GM12878 (cell line): ENCODE results near the gene SEBOX. TPM values are rescaled to one million over a fixed set of nuclear protein-coding genes. Genes with fewer than 3 reads are reported as not detected.
A peak's percentile ranks its signal among the peaks of the same experiment; 100 is the strongest.

Experiments
- CEBPB ChIP-seq, 2 experiments: fragments of 150-350 bp in 1 of 2; IDR thresholded peaks; 2 replicates each; pipeline ENCODE4 v1.6.1; 2012 to 2014; ENCODE audit warnings: low read depth in 2 of 2, low read length in 2 of 2, borderline replicate concordance in 1 of 2, inconsistent platforms in 1 of 2
- EP300 ChIP-seq, 2 experiments: fragments of 150-350 bp in 1 of 2; IDR thresholded peaks; 2 replicates each; pipeline ENCODE4 v1.6.1; 2011 to 2012; ENCODE audit warnings: low read depth in 2 of 2, low read length in 2 of 2, borderline replicate concordance in 1 of 2, improper control_type of control experiment in 1 of 2, inconsistent platforms in 1 of 2; ENCODE audit not compliant: control insufficient read depth in 1 of 2
- ETV6 ChIP-seq, 2 experiments: fragments of 450-650 bp in 1 of 2; IDR thresholded peaks in 1 of 2; conservative IDR thresholded peaks in 1 of 2; 2 replicates each; pipeline ENCODE4 v1.6.1; 2014; ENCODE audit warnings: antibody characterized with exemption in 1 of 2, borderline replicate concordance in 1 of 2, low read depth in 1 of 2, mild to moderate bottlenecking in 1 of 2, moderate library complexity in 1 of 2
- IKZF1 ChIP-seq: fragments of 450-650 bp; conservative IDR thresholded peaks from 2 replicates; pipeline ENCODE4 v1.6.1; 2017; ENCODE audit warnings: antibody characterized with exemption, mild to moderate bottlenecking
- JUNB ChIP-seq: IDR thresholded peaks from 2 replicates; pipeline ENCODE4 v1.6.1; 2016; ENCODE audit warnings: antibody characterized with exemption, mild to moderate bottlenecking
- POLR2AphosphoS2 ChIP-seq: IDR thresholded peaks from 2 replicates; pipeline ENCODE4 v1.6.1; 2011; ENCODE audit warnings: low read depth, mild to moderate bottlenecking, low read length, improper control_type of control experiment, moderate library complexity
- POU2F2 ChIP-seq: IDR thresholded peaks from 3 replicates; pipeline ENCODE4 v1.6.1; 2011; ENCODE audit warnings: low read depth, mild to moderate bottlenecking, low read length, borderline replicate concordance
- RELA ChIP-seq: fragments of 450-650 bp; IDR thresholded peaks from 2 replicates; pipeline ENCODE4 v1.8.0; 2014; ENCODE audit warnings: borderline replicate concordance; ENCODE audit not compliant: partially characterized antibody
- SIX5 ChIP-seq: IDR thresholded peaks from 2 replicates; pipeline ENCODE4 v1.6.1; 2011; ENCODE audit warnings: mild to moderate bottlenecking, low read depth, low read length, moderate library complexity; ENCODE audit not compliant: severe bottlenecking
- TARDBP ChIP-seq: IDR thresholded peaks from 2 replicates; pipeline ENCODE4 v1.6.1; 2016; ENCODE audit warnings: borderline replicate concordance
- ZNF622 ChIP-seq: fragments of 450-650 bp; IDR thresholded peaks from 2 replicates; pipeline ENCODE4 v1.6.1; 2017; ENCODE audit warnings: mild to moderate bottlenecking, inconsistent platforms
- polyA plus RNA-seq, 11 experiments: library from polyadenylated mRNA; depleted of rRNA in 4 of 11; unstranded in 6 of 11; stranded (reverse) in 5 of 11; fragments of >200 nt; fragmentation: Nextera tagmentation in 4 of 11; fragmentation: Illumina TruSeq in 1 of 11; extraction: Ambion mirVana in 4 of 11; extraction: Trizol in 1 of 11; gene quantifications; 1 replicate in 1 of 11; 2 replicates in 10 of 11; pipeline versions ENCODE4 v1.2.1 to v1.2.3, GENCODE V29; 2011 to 2016; ENCODE audit warnings: inconsistent platforms in 2 of 11, missing spikeins in 2 of 11, low read depth in 1 of 11
- total RNA-seq, 4 experiments: library from RNA; depleted of rRNA in 3 of 4; stranded (reverse); fragments of >200 nt in 3 of 4; fragmentation: Illumina TruSeq in 1 of 4; extraction: Trizol in 1 of 4; gene quantifications; 2 replicates each; pipeline versions ENCODE4 v1.2.1 to v1.2.3, GENCODE V29; 2013 to 2021
- TF ChIP-seq, protein P1 (sequence below): IDR thresholded peaks from 2 replicates; pipeline ENCODE4 v1.6.1; 2011; ENCODE audit warnings: borderline replicate concordance, low read depth, mild to moderate bottlenecking, moderate library complexity, low read length; ENCODE audit not compliant: insufficient read depth, poor library complexity, severe bottlenecking
- TF ChIP-seq, protein P2 (sequence below): IDR thresholded peaks from 2 replicates; pipeline ENCODE4 v1.6.1; 2011; ENCODE audit warnings: mild to moderate bottlenecking, low read depth, low read length, moderate library complexity; ENCODE audit not compliant: insufficient replicate concordance
- TF ChIP-seq, protein P3 (sequence below): fragments of 450-650 bp; IDR thresholded peaks from 2 replicates; pipeline ENCODE4 v1.6.1; 2017; ENCODE audit warnings: mild to moderate bottlenecking, moderate library complexity
- TF ChIP-seq, protein P4 (sequence below): IDR thresholded peaks from 2 replicates; pipeline ENCODE4 v1.6.1; 2011; ENCODE audit warnings: borderline replicate concordance, low read depth, mild to moderate bottlenecking, moderate library complexity, mixed read lengths, low read length; ENCODE audit not compliant: insufficient read depth; ENCODE audit errors: extremely low read length
- TF ChIP-seq, protein P5 (sequence below), 3 experiments: IDR thresholded peaks in 2 of 3; conservative IDR thresholded peaks in 1 of 3; 2 replicates each; pipeline ENCODE4 v1.5.1; 2011; ENCODE audit warnings: low read depth in 3 of 3, low read length in 3 of 3, mild to moderate bottlenecking in 3 of 3, control low read depth in 2 of 3, moderate library complexity in 2 of 3, inconsistent platforms in 1 of 3, mixed read lengths in 1 of 3; ENCODE audit not compliant: control insufficient read depth in 2 of 3, insufficient read depth in 1 of 3; ENCODE audit errors: extremely low read depth in 1 of 3

SEBOX gene
- total and polyA plus RNA-seq, 10 of the 15 experiments (the other 5 are each of a cell fraction or from before 2014, with no cell fraction given) = not detected

DNA sequence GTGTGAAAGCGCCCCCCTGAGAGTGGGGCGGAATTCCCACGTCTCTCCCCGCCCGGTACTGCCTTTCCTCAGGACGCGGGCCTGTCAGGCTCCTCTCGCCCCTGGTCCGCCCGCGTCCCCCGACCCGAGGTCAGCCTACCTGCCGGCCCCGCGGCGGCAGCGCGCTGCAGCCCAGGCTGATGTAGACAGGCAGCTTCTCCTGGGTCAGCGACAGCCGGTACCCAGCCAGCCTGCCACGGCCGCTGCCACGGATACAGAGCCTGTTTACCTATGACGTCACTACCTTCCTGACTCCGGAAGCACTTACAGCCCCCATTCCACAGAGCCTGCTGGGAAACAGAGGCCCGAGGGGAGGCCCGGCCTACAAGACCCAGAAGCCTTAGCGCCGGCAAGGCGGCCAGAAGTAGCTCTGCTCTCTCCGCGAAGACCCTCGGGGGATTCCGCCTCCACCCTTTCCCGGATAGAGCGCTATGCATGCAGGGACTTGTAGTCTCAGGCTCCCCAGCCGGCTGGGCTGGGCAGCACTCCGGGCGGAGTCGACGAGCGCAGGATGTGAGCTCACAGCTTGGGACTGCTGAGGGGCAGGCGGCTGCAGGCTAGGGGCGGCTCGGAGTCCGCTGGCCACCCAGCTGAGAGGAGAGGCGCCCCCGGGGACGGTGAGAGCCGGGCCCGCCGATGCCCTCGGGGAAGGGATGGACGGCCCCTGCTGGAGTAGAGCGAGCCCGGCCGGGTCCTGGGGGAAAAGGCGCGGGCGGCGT lies 29.6 kb downstream of the SEBOX start, which contains the start of the genes IFT20 and TNFAIP1 (continued):
- TF ChIP-seq, protein P1, sequence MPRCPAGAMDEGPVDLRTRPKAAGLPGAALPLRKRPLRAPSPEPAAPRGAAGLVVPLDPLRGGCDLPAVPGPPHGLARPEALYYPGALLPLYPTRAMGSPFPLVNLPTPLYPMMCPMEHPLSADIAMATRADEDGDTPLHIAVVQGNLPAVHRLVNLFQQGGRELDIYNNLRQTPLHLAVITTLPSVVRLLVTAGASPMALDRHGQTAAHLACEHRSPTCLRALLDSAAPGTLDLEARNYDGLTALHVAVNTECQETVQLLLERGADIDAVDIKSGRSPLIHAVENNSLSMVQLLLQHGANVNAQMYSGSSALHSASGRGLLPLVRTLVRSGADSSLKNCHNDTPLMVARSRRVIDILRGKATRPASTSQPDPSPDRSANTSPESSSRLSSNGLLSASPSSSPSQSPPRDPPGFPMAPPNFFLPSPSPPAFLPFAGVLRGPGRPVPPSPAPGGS = no peak
- TF ChIP-seq ETV6 (conservative IDR thresholded peaks at IDR 0.05 in 1 of 2, IDR thresholded peaks at IDR 0.05 in 1 of 2; ENCODE audit: borderline replicate concordance in 1 of 2, low read depth in 1 of 2) (no peak), CEBPB (IDR thresholded peaks at IDR 0.05; ENCODE audit: borderline replicate concordance in 1 of 2, low read depth in 2 of 2, low read length in 2 of 2) (no peak), JUNB (peak; percentile 42), POLR2AphosphoS2 (peak; percentile 65; the same call in 1 of the 2 replicates), ZNF622 (no peak), SIX5 (peak; percentile 97), RELA (peak; percentile 94), TARDBP (peak; percentile 90; the same call in 1 of the 2 replicates), IKZF1 (peak; percentile 100), EP300 (IDR thresholded peaks at IDR 0.05; ENCODE audit: borderline replicate concordance in 1 of 2, control insufficient read depth in 1 of 2, low read depth in 2 of 2, low read length in 2 of 2) (0 out of 4 replicates have a peak, but pooled peaks of 1 of the 2 experiments have one; percentile 34), POU2F2 (peak; percentile 40; the same call in 2 of the 3 replicates)
- TF ChIP-seq, protein P2, sequence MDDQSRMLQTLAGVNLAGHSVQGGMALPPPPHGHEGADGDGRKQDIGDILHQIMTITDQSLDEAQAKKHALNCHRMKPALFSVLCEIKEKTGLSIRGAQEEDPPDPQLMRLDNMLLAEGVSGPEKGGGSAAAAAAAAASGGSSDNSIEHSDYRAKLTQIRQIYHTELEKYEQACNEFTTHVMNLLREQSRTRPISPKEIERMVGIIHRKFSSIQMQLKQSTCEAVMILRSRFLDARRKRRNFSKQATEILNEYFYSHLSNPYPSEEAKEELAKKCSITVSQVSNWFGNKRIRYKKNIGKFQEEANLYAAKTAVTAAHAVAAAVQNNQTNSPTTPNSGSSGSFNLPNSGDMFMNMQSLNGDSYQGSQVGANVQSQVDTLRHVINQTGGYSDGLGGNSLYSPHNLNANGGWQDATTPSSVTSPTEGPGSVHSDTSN = peak; percentile 39
- TF ChIP-seq, protein P3, sequence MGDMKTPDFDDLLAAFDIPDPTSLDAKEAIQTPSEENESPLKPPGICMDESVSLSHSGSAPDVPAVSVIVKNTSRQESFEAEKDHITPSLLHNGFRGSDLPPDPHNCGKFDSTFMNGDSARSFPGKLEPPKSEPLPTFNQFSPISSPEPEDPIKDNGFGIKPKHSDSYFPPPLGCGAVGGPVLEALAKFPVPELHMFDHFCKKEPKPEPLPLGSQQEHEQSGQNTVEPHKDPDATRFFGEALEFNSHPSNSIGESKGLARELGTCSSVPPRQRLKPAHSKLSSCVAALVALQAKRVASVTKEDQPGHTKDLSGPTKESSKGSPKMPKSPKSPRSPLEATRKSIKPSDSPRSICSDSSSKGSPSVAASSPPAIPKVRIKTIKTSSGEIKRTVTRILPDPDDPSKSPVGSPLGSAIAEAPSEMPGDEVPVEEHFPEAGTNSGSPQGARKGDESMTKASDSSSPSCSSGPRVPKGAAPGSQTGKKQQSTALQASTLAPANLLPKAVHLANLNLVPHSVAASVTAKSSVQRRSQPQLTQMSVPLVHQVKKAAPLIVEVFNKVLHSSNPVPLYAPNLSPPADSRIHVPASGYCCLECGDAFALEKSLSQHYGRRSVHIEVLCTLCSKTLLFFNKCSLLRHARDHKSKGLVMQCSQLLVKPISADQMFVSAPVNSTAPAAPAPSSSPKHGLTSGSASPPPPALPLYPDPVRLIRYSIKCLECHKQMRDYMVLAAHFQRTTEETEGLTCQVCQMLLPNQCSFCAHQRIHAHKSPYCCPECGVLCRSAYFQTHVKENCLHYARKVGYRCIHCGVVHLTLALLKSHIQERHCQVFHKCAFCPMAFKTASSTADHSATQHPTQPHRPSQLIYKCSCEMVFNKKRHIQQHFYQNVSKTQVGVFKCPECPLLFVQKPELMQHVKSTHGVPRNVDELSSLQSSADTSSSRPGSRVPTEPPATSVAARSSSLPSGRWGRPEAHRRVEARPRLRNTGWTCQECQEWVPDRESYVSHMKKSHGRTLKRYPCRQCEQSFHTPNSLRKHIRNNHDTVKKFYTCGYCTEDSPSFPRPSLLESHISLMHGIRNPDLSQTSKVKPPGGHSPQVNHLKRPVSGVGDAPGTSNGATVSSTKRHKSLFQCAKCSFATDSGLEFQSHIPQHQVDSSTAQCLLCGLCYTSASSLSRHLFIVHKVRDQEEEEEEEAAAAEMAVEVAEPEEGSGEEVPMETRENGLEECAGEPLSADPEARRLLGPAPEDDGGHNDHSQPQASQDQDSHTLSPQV = no peak
- TF ChIP-seq, protein P4, sequence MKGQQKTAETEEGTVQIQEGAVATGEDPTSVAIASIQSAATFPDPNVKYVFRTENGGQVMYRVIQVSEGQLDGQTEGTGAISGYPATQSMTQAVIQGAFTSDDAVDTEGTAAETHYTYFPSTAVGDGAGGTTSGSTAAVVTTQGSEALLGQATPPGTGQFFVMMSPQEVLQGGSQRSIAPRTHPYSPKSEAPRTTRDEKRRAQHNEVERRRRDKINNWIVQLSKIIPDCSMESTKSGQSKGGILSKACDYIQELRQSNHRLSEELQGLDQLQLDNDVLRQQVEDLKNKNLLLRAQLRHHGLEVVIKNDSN = no peak
- TF ChIP-seq, protein P5, sequence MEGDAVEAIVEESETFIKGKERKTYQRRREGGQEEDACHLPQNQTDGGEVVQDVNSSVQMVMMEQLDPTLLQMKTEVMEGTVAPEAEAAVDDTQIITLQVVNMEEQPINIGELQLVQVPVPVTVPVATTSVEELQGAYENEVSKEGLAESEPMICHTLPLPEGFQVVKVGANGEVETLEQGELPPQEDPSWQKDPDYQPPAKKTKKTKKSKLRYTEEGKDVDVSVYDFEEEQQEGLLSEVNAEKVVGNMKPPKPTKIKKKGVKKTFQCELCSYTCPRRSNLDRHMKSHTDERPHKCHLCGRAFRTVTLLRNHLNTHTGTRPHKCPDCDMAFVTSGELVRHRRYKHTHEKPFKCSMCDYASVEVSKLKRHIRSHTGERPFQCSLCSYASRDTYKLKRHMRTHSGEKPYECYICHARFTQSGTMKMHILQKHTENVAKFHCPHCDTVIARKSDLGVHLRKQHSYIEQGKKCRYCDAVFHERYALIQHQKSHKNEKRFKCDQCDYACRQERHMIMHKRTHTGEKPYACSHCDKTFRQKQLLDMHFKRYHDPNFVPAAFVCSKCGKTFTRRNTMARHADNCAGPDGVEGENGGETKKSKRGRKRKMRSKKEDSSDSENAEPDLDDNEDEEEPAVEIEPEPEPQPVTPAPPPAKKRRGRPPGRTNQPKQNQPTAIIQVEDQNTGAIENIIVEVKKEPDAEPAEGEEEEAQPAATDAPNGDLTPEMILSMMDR (IDR thresholded peaks at IDR 0.05 in 2 of 3, conservative IDR thresholded peaks at IDR 0.05 in 1 of 3; ENCODE audit: control insufficient read depth in 2 of 3, extremely low read depth in 1 of 3, insufficient read depth in 1 of 3, low read depth in 3 of 3, low read length in 3 of 3) = no peak
